CD4-positive, alpha-beta T cell (primary cell): ENCODE data around the gene OIT3. TPM values are rescaled to one million over a fixed set of nuclear protein-coding genes. Genes with fewer than 3 reads are reported as not detected.

Source experiments
- ATAC-seq: fragments of 200-7000 bp; cut with Tn5 transposase; one replicate; pipeline ENCODE4 v1.10.0; 2022; ENCODE audit warnings: mild to moderate bottlenecking; ENCODE audit not compliant: poor library complexity
- CTCF ChIA-PET: fragments of 350-600 bp; sonication (Branson Sonifier 250); formaldehyde crosslinking; loops from one replicate; lab custom pipeline; 2021; ENCODE audit warnings: antibody characterized with exemption, inconsistent platforms; lab: Charles Lee
- POLR2A ChIA-PET: fragments of 350-600 bp; sonication (Branson Sonifier 250); formaldehyde crosslinking; loops from one replicate; lab custom pipeline; 2021; ENCODE audit warnings: antibody characterized with exemption, inconsistent platforms; lab: Charles Lee
- DNase-seq, 14 experiments: peaks; one replicate each; pipeline ENCODE4 v3.0.0-alpha.2; 2013 to 2020; ENCODE audit warnings: mixed read lengths in 2 of 14
- H3K27ac ChIP-seq, 2 donors: one replicate each; pipeline versions ENCODE4 v1.5.1 to v1.7.0; 2013; ENCODE audit warnings: low read length in 2 of 2, low read depth in 1 of 2, mild to moderate bottlenecking in 1 of 2
- H3K27me3 ChIP-seq, 2 experiments: 1 replicate in 1 of 2; 2 replicates in 1 of 2; pipeline versions ENCODE4 v1.6.1 to v1.7.0; 2013; ENCODE audit warnings: low read length in 2 of 2, control low read depth in 1 of 2, mild to moderate bottlenecking in 1 of 2, moderate library complexity in 1 of 2; ENCODE audit not compliant: insufficient read depth in 2 of 2, control insufficient read depth in 1 of 2
- H3K36me3 ChIP-seq: one replicate; pipeline ENCODE4 v1.6.1; 2013; ENCODE audit warnings: low read length, control low read depth; ENCODE audit not compliant: insufficient read depth
- H3K4me1 ChIP-seq: one replicate; pipeline ENCODE4 v1.6.1; 2013; ENCODE audit warnings: low read length, control low read depth; ENCODE audit not compliant: insufficient read depth
- H3K4me3 ChIP-seq: one replicate; pipeline ENCODE4 v1.5.1; 2013; ENCODE audit warnings: mild to moderate bottlenecking, low read length, moderate library complexity
- H3K9me3 ChIP-seq, 2 experiments: 1 replicate in 1 of 2; 2 replicates in 1 of 2; pipeline versions ENCODE4 v1.6.1 to v1.7.0; 2013; ENCODE audit warnings: low read length in 2 of 2, mild to moderate bottlenecking in 2 of 2, control low read depth in 1 of 2, moderate library complexity in 1 of 2; ENCODE audit not compliant: control insufficient read depth in 1 of 2, insufficient read depth in 1 of 2
- H3K27ac Mint-ChIP-seq: one replicate; pipeline ENCODE4 v1.8.0; 2020; ENCODE audit warnings: mixed read lengths
- H3K27me3 Mint-ChIP-seq: one replicate; pipeline ENCODE4 v1.8.0; 2021; ENCODE audit warnings: mixed read lengths
- H3K36me3 Mint-ChIP-seq: one replicate; pipeline ENCODE4 v1.8.0; 2021; ENCODE audit warnings: low read depth, mixed read lengths
- H3K4me1 Mint-ChIP-seq: one replicate; pipeline ENCODE4 v1.8.0; 2021; ENCODE audit warnings: low read depth, mixed read lengths
- H3K4me3 Mint-ChIP-seq: one replicate; pipeline ENCODE4 v1.8.0; 2020; ENCODE audit warnings: mild to moderate bottlenecking, mixed read lengths
- H3K9me3 Mint-ChIP-seq: one replicate; pipeline ENCODE4 v1.8.0; 2020; ENCODE audit warnings: mixed read lengths
- intact Hi-C, 2 experiments: fragments of 100-400 bp; cut with DNase I in 1 of 2; cut with micrococcal nuclease in 1 of 2; formaldehyde crosslinking; loops; one replicate each; pipeline versions ENCODE4 v1.15.1 to v1.9.0; 2023 to 2025; cut with DNase I, micrococcal nuclease
- total RNA-seq, 174 experiments: library from RNA in 2 of 174; stranded (reverse) in 2 of 174; gene quantifications; one replicate each; pipeline ENCODE4 v1.2.3 and lab custom pipeline; 2021 to 2026
- TF ChIP-seq, protein P1 (sequence below): fragments of 200-600 bp; IDR thresholded peaks from one replicate; pipeline ENCODE4 v1.8.0; 2022; ENCODE audit warnings: antibody characterized with exemption, mild to moderate bottlenecking

OIT3 gene
- total RNA-seq, 2 experiments from 2014 or later, result not detected

DNA sequence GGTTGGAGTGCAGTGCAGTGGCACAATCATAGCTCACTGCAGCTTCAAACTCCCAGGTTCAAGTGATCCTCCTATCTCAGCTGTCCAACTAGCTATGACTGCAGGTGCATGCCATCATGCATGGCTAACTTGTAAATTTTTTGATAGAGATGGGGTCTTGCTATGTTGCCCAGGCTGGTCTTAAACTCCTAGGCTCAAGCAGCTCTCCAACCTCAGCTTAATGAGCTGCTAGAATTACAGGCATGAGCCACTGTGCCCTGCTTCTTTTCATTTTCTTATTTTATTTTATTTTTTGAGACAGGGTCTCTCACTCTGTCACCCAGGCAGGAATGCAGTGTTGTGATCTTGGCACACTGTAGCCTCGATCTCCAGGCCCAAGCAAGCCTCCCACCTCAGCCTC is 53.4 kb downstream of the OIT3 start:
- no peaks in the 10 kb centered on the region for H3K27me3 ChIP-seq
- CTCF ChIA-PET, result interaction anchor here (1.4 kb wide), 1 partner anchor 10 kb away, joined by 3 read pairs; no protein-coding TSS in a partner anchor

DNA sequence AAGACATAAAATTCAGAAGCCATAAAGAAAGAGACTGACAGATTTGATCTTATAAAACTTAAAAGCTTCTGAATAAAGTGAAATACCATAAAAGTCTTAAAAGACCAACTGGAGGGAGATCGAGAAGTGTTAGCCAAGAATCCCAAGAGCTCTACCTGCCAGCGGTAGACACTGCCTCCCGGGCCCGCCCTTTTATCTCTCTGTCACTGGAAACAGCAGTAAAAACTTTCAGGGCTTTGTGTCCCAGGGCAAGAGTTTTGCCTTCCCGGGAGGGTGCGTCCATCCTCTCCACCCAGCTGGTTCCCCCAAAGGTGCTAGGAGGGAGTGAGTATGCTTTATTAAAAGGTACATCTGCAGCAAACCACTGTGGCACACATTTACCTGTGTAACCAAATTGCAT is 55.2 kb downstream of the OIT3 start:
- no peak overlapping the region for H3K4me3 ChIP-seq
- Mint-ChIP-seq H3K4me1 (no peaks in the 10 kb centered on the region), H3K27me3 (peaks cover 24% of the 10 kb centered on the region), H3K4me3 (no peak overlapping the region), H3K27ac (no peak overlapping the region), H3K36me3 (no peaks in the 10 kb centered on the region), H3K9me3 (no peaks in the 10 kb centered on the region)
- H3K27ac ChIP-seq, result no peak overlapping the region
- ATAC-seq (no peak), DNase-seq (no peak)
- no peaks in the 10 kb centered on the region for H3K36me3 ChIP-seq
- no peaks in the 10 kb centered on the region for H3K4me1 ChIP-seq
- H3K27me3 ChIP-seq, result peaks cover 0 to 1% of the 10 kb centered on the region in 2 experiments
- TF ChIP-seq, protein P1, sequence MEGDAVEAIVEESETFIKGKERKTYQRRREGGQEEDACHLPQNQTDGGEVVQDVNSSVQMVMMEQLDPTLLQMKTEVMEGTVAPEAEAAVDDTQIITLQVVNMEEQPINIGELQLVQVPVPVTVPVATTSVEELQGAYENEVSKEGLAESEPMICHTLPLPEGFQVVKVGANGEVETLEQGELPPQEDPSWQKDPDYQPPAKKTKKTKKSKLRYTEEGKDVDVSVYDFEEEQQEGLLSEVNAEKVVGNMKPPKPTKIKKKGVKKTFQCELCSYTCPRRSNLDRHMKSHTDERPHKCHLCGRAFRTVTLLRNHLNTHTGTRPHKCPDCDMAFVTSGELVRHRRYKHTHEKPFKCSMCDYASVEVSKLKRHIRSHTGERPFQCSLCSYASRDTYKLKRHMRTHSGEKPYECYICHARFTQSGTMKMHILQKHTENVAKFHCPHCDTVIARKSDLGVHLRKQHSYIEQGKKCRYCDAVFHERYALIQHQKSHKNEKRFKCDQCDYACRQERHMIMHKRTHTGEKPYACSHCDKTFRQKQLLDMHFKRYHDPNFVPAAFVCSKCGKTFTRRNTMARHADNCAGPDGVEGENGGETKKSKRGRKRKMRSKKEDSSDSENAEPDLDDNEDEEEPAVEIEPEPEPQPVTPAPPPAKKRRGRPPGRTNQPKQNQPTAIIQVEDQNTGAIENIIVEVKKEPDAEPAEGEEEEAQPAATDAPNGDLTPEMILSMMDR, result no peak
- ChIA-PET POLR2A (no interaction called here), CTCF (no interaction called here)
- intact Hi-C loops, result no loop called here
- H3K9me3 ChIP-seq, result no peaks in the 10 kb centered on the region

More for the DNA sequence above, 53.4 kb downstream of the OIT3 start:
- POLR2A ChIA-PET, result no interaction called here
- intact Hi-C loops, result no loop called here
- Mint-ChIP-seq H3K4me1 (no peaks in the 10 kb centered on the region), H3K4me3 (no peak overlapping the region), H3K27me3 (peaks cover 24% of the 10 kb centered on the region), H3K9me3 (no peaks in the 10 kb centered on the region), H3K27ac (no peak overlapping the region), H3K36me3 (no peaks in the 10 kb centered on the region)
- TF ChIP-seq, protein P1, result no peak
- no peak for ATAC-seq
- DNase-seq, result no peak
- Histone ChIP-seq H3K9me3 (no peaks in the 10 kb centered on the region), H3K4me3 (no peak overlapping the region), H3K4me1 (no peaks in the 10 kb centered on the region), H3K36me3 (no peaks in the 10 kb centered on the region), H3K27ac (no peak overlapping the region)

DNA sequence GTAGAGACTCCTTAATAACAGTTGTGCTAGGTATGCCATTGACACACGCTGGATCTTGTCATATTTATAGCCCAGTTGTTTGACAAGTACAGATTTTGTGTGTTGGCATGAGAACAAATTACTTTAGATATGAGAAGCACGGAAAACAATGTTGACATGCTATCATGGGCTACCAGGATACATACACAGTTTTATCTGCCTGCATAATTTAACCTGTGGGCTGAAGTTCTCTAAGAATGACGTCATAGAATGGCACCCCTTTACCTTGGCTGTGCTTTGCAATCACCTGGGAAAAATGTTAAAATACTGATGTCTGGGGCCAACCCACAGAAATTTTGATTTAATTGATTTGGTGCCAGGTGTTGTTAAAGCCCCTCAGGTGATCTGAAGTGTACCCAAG is 58.2 kb downstream of the OIT3 start:
- TF ChIP-seq, protein P1, result no peak
- ATAC-seq (no peak), DNase-seq (no peak)
- no peak overlapping the region for H3K4me3 ChIP-seq
- ChIA-PET CTCF (no interaction called here), POLR2A (no interaction called here)
- intact Hi-C loops, result no loop called here
- H3K36me3 ChIP-seq, result no peaks in the 10 kb centered on the region
- H3K27me3 ChIP-seq, result peaks cover 0 to 2% of the 10 kb centered on the region in 2 experiments
- Mint-ChIP-seq H3K4me3 (no peak overlapping the region), H3K9me3 (no peaks in the 10 kb centered on the region), H3K36me3 (no peaks in the 10 kb centered on the region), H3K27ac (no peak overlapping the region), H3K27me3 (peaks cover 19% of the 10 kb centered on the region), H3K4me1 (no peaks in the 10 kb centered on the region)
- H3K27ac ChIP-seq, result no peak overlapping the region
- no peaks in the 10 kb centered on the region for H3K4me1 ChIP-seq
- no peaks in the 10 kb centered on the region for H3K9me3 ChIP-seq
